GM12878 (cell line): ENCODE measurements around the gene PAPLN. TPM values are rescaled to one million over a fixed set of nuclear protein-coding genes. Genes with fewer than 3 reads are reported as not detected.

Source experiments
- BCLAF1 ChIP-seq: fragments of 450-650 bp; IDR thresholded peaks from 2 replicates; pipeline ENCODE4 v1.6.1; 2017; ENCODE audit warnings: antibody characterized with exemption, mild to moderate bottlenecking, moderate library complexity
- CTCF ChIP-seq, 3 experiments: IDR thresholded peaks in 2 of 3; conservative IDR thresholded peaks in 1 of 3; 2 replicates each; pipeline ENCODE4 v1.5.1; 2011; ENCODE audit warnings: low read depth in 3 of 3, low read length in 3 of 3, mild to moderate bottlenecking in 3 of 3, control low read depth in 2 of 3, moderate library complexity in 2 of 3, inconsistent platforms in 1 of 3, mixed read lengths in 1 of 3; ENCODE audit not compliant: control insufficient read depth in 2 of 3, insufficient read depth in 1 of 3; ENCODE audit errors: extremely low read depth in 1 of 3
- GABPA ChIP-seq: IDR thresholded peaks from 2 replicates; pipeline ENCODE4 v1.6.1; 2014; ENCODE audit warnings: antibody characterized with exemption, low read depth, mild to moderate bottlenecking, inconsistent platforms
- MYC ChIP-seq: IDR thresholded peaks from 2 replicates; pipeline ENCODE4 v1.6.1; 2011; ENCODE audit warnings: mild to moderate bottlenecking, low read length, moderate library complexity, inconsistent platforms; ENCODE audit not compliant: insufficient read depth, insufficient replicate concordance, insufficient read length, severe bottlenecking
- NKRF ChIP-seq: fragments of 450-650 bp; conservative IDR thresholded peaks from 2 replicates; pipeline ENCODE4 v1.6.1; 2017; ENCODE audit warnings: mild to moderate bottlenecking, moderate library complexity
- PRDM15 ChIP-seq: fragments of 450-650 bp; formaldehyde crosslinking; IDR thresholded peaks from 2 replicates; pipeline ENCODE4 v1.4.0; 2020; ENCODE audit warnings: mild to moderate bottlenecking, moderate library complexity
- polyA plus RNA-seq, 11 experiments: library from polyadenylated mRNA; depleted of rRNA in 4 of 11; unstranded in 6 of 11; stranded (reverse) in 5 of 11; fragments of >200 nt; fragmentation: Nextera tagmentation in 4 of 11; fragmentation: Illumina TruSeq in 1 of 11; extraction: Ambion mirVana in 4 of 11; extraction: Trizol in 1 of 11; gene quantifications; 1 replicate in 1 of 11; 2 replicates in 10 of 11; pipeline versions ENCODE4 v1.2.1 to v1.2.3, GENCODE V29; 2011 to 2016; ENCODE audit warnings: inconsistent platforms in 2 of 11, missing spikeins in 2 of 11, low read depth in 1 of 11
- total RNA-seq, 4 experiments: library from RNA; depleted of rRNA in 3 of 4; stranded (reverse); fragments of >200 nt in 3 of 4; fragmentation: Illumina TruSeq in 1 of 4; extraction: Trizol in 1 of 4; gene quantifications; 2 replicates each; pipeline versions ENCODE4 v1.2.1 to v1.2.3, GENCODE V29; 2013 to 2021

PAPLN gene
- total and polyA plus RNA-seq, 10 of the 15 experiments (the other 5 are each of a cell fraction or from before 2014, with no cell fraction given) = 1.8 to 19.8 (median 7.4) TPM

DNA sequence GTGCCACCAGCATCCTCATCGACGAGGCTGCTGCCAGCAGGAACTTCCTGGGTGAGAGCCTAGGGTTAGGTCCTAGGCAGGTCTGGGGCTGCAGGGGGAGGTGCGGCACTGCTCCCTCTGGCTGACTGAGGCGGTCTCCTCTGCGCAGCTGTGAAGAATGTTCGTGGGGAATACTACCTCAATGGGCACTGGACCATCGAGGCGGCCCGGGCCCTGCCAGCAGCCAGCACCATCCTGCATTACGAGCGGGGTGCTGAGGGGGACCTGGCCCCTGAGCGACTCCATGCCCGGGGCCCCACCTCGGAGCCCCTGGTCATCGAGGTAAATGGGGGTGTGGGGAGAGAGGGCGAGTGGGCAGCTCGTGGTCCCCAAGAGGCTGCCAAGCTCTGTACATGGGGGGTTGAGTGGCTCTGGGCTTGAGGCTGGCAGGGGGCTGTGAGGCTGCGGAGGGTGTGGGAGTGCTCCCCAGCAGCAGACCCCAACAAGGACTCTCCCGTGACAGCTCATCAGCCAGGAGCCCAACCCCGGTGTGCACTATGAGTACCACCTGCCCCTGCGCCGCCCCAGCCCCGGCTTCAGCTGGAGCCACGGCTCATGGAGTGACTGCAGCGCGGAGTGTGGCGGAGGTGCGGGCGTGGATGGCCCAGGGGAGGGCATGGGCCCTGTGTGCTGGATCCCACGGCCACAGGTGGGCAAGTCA is 14.4 kb downstream of the PAPLN start (continued):
- TF ChIP-seq PRDM15 (CRISPR knock-in tag) (no peak), NKRF (no peak), CTCF (IDR thresholded peaks at IDR 0.05 in 2 of 3, conservative IDR thresholded peaks at IDR 0.05 in 1 of 3; ENCODE audit: control insufficient read depth in 2 of 3, extremely low read depth in 1 of 3, insufficient read depth in 1 of 3, low read depth in 3 of 3, low read length in 3 of 3) (no peak), MYC (no peak), BCLAF1 (no peak), GABPA (no peak)
